Measurements from ENCODE around the gene CCDC181. TPM values are rescaled to one million over a fixed set of nuclear protein-coding genes. Genes with fewer than 3 reads are reported as not detected.

CCDC181 gene
- total RNA-seq, 1 experiment from 2014 or later, result 2.9 TPM

DNA sequence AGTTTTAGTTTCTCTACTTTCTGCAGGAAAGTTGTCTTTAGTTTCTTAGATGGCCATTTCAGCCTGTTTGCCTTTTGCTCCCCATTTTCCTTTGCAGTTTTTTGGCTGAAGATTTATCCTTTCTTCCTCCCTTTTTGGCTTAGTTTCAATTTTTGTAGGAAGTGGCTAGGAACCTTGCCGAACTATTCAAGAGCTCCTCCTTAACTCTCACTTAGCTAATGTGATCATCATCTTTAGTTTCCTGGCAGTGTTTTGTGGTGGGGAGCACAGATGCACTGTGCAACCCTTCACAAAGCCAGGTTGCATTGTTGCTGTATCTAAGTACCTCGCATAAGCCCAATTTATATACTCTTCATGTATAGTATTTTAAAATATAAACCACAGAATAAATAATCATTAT lies 28.8 kb upstream of the CCDC181 start:
- no peak overlapping the region for H3K56ac ChIP-seq (ENCODE audit: insufficient read length, low read depth, low read length)
- no peak overlapping the region for H3K27ac Mint-ChIP-seq
- H4K20me1 ChIP-seq (ENCODE audit: control insufficient read depth, insufficient read depth, insufficient read length), result no peaks in the 10 kb centered on the region
- DNase-seq, result no peak
- H2BK5ac ChIP-seq (ENCODE audit: insufficient read length, low read length), result no peak overlapping the region
- H3K4ac ChIP-seq (ENCODE audit: low read depth, low read length), result no peak overlapping the region
- H3K18ac ChIP-seq (ENCODE audit: insufficient read length, low read depth, low read length), result no peak overlapping the region
- H2BK15ac ChIP-seq (ENCODE audit: low read depth, low read length), result no peak overlapping the region
- peaks cover 4 to 7% (median 5%) of the 10 kb centered on the region in 3 experiments; a peak in 3 of 7 replicates for H3K36me3 Mint-ChIP-seq (ENCODE audit: insufficient read depth in 1 of 3, low read depth in 3 of 3)
- no peaks in the 10 kb centered on the region for H3K79me2 ChIP-seq (ENCODE audit: insufficient read depth, low read length)
- no peak overlapping the region for H2AK5ac ChIP-seq (ENCODE audit: insufficient read length, low read length)
- H3K23ac ChIP-seq (ENCODE audit: insufficient read length, low read depth, low read length), result no peak overlapping the region
- H2BK12ac ChIP-seq (ENCODE audit: insufficient read length, low read depth, low read length), result no peak overlapping the region
- TF ChIP-seq, protein P1, sequence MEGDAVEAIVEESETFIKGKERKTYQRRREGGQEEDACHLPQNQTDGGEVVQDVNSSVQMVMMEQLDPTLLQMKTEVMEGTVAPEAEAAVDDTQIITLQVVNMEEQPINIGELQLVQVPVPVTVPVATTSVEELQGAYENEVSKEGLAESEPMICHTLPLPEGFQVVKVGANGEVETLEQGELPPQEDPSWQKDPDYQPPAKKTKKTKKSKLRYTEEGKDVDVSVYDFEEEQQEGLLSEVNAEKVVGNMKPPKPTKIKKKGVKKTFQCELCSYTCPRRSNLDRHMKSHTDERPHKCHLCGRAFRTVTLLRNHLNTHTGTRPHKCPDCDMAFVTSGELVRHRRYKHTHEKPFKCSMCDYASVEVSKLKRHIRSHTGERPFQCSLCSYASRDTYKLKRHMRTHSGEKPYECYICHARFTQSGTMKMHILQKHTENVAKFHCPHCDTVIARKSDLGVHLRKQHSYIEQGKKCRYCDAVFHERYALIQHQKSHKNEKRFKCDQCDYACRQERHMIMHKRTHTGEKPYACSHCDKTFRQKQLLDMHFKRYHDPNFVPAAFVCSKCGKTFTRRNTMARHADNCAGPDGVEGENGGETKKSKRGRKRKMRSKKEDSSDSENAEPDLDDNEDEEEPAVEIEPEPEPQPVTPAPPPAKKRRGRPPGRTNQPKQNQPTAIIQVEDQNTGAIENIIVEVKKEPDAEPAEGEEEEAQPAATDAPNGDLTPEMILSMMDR (conservative IDR thresholded peaks at IDR 0.05), result no peak
- no peaks in the 10 kb centered on the region for H3K27me3 Mint-ChIP-seq (ENCODE audit: low read depth)
- H3K4me3 Mint-ChIP-seq, result no peak overlapping the region
- no peak overlapping the region for H3K9ac ChIP-seq (ENCODE audit: extremely low read depth, insufficient read length, low read length)
- peaks cover 6% of the 10 kb centered on the region for H3K23me2 ChIP-seq (ENCODE audit: insufficient read length, low read depth, low read length, poor library complexity, severe bottlenecking)
- H4K8ac ChIP-seq (replicated peaks; ENCODE audit: insufficient read length, low read depth, low read length), result no peak overlapping the region
- H2BK20ac ChIP-seq (ENCODE audit: low read depth, low read length, poor library complexity, severe bottlenecking), result no peak overlapping the region
- H3K27ac ChIP-seq (ENCODE audit: insufficient read length, low read depth, low read length), result no peak overlapping the region
- WGBS (ENCODE audit: extremely low coverage, insufficient read length, low lambda C conversion rate), result no CpG with 5 or more reads among the region's 2 CpGs
- H3K4me1 Mint-ChIP-seq, result no peaks in the 10 kb centered on the region
- no peaks in the 10 kb centered on the region for H3K4me1 ChIP-seq (ENCODE audit: insufficient read depth, low read length)
- H3K79me1 ChIP-seq (ENCODE audit: insufficient read depth, low read depth, low read length, poor library complexity, severe bottlenecking), result no peaks in the 10 kb centered on the region
- no peak overlapping the region for H3K14ac ChIP-seq (ENCODE audit: insufficient read depth, low read length)
- no peak overlapping the region for H2AFZ ChIP-seq (ENCODE audit: low read length)
- H3T11ph ChIP-seq (ENCODE audit: low read length), result no peak overlapping the region
- H4K5ac ChIP-seq (ENCODE audit: insufficient read length, low read depth, low read length), result no peak overlapping the region
- no peaks in the 10 kb centered on the region for H3K9me3 ChIP-seq (ENCODE audit: control insufficient read depth, low read depth, low read length)
- H3K4me2 ChIP-seq (ENCODE audit: insufficient read depth, insufficient read length, low read length), result no peak overlapping the region
- H2BK120ac ChIP-seq (ENCODE audit: low read depth, low read length, poor library complexity, severe bottlenecking), result no peak overlapping the region
- no peak overlapping the region for H4K91ac ChIP-seq (ENCODE audit: insufficient read length, low read depth, low read length)
- H3K9me3 Mint-ChIP-seq, result peaks cover 10 to 12% of the 10 kb centered on the region in 2 experiments
- no peaks in the 10 kb centered on the region for H3K27me3 ChIP-seq (ENCODE audit: insufficient read depth, low read length)

Measured in H9 (cell line).